SU-DHL-6 (cell line): ENCODE results near the gene ANG.
"Not testable (repeated sequence)": the region's sequence is repeated elsewhere in the genome, so short reads cannot be mapped to it uniquely, and the experiment has no call there.

Source experiments
- H2AFZ ChIP-seq: fragments of 200-600 bp; sonication (generic); 2 replicates; pipeline ENCODE4 v1.6.1; 2014; ENCODE audit warnings: low read depth, mild to moderate bottlenecking, moderate library complexity, mixed read lengths, antibody characterized with exemption, low read length; ENCODE audit not compliant: severe bottlenecking
- H3F3A ChIP-seq: fragments of 200-600 bp; shearing (Covaris generic); 2 replicates; pipeline ENCODE4 v1.6.0; 2016; ENCODE audit warnings: antibody characterized with exemption, mild to moderate bottlenecking; ENCODE audit not compliant: insufficient read depth
- H3K27ac ChIP-seq: fragments of 200-600 bp; sonication (generic); 2 replicates; pipeline ENCODE4 v1.5.1; 2016; ENCODE audit warnings: low read depth, mild to moderate bottlenecking, low read length, moderate library complexity, mixed read lengths
- H3K27me3 ChIP-seq: fragments of 200-600 bp; sonication (generic), shearing (Covaris generic); 2 replicates; pipeline ENCODE4 v1.6.0; 2014; ENCODE audit warnings: mild to moderate bottlenecking, low read length
- H3K36me3 ChIP-seq: fragments of 200-600 bp; sonication (generic); 2 replicates; pipeline ENCODE4 v1.6.1; 2014; ENCODE audit warnings: mild to moderate bottlenecking, low read length, mixed read lengths
- H3K4me2 ChIP-seq: fragments of 300-600, 200-600 bp; shearing (Covaris generic), sonication (generic); 2 replicates; pipeline ENCODE4 v1.6.0; 2014; ENCODE audit warnings: low read length, low read depth, mild to moderate bottlenecking; ENCODE audit not compliant: poor library complexity, severe bottlenecking
- H3K4me3 ChIP-seq: fragments of 200-600 bp; sonication (generic); 2 replicates; pipeline ENCODE4 v1.5.1; 2014; ENCODE audit warnings: antibody characterized with exemption, low read length, mild to moderate bottlenecking, mixed read lengths; ENCODE audit not compliant: insufficient read depth, poor library complexity, severe bottlenecking
- H3K79me2 ChIP-seq: fragments of 200-600 bp; sonication (generic); 2 replicates; pipeline ENCODE4 v1.6.1; 2014; ENCODE audit warnings: mild to moderate bottlenecking, low read length, moderate library complexity; ENCODE audit not compliant: insufficient read depth
- H3K9ac ChIP-seq: fragments of 200-600 bp; sonication (generic); 2 replicates; pipeline ENCODE4 v1.7.0; 2014; ENCODE audit warnings: mild to moderate bottlenecking, low read length
- H3K9me2 ChIP-seq: fragments of 200-600 bp; sonication (generic); replicated peaks from 2 replicates; pipeline ENCODE4 v1.6.1; 2014; ENCODE audit warnings: low read length; ENCODE audit not compliant: insufficient read depth
- H3K9me3 ChIP-seq: fragments of 200-600 bp; sonication (generic); 2 replicates; pipeline ENCODE4 v1.6.1; 2014; ENCODE audit warnings: low read length, mixed read lengths; ENCODE audit not compliant: insufficient read depth
- H4K20me1 ChIP-seq: fragments of 200-600 bp; sonication (generic); 2 replicates; pipeline ENCODE4 v1.6.1; 2014; ENCODE audit warnings: low read depth, mild to moderate bottlenecking, antibody characterized with exemption, low read length, moderate library complexity, mixed read lengths
- CTCF ChIP-seq: fragments of 200-600 bp; sonication (generic); IDR thresholded peaks from one replicate; pipeline ENCODE4 v1.5.1; 2017; ENCODE audit warnings: antibody characterized with exemption, mild to moderate bottlenecking, low read length, moderate library complexity; ENCODE audit not compliant: insufficient read depth, poor library complexity, severe bottlenecking
- EZH2phosphoT487 ChIP-seq: fragments of 200-600 bp; sonication (generic), shearing (Covaris generic); conservative IDR thresholded peaks from 2 replicates; pipeline ENCODE4 v1.6.1; 2018; ENCODE audit warnings: mild to moderate bottlenecking, antibody characterized with exemption, low read length, moderate library complexity, mixed read lengths

ANG gene

GRCh38 chr14:20661197-20661596, 27.4 kb upstream of the ANG start:
- H3K9me3 ChIP-seq: no peaks in the 10 kb centered on the region
- no peaks in the 10 kb centered on the region for H3K27me3 ChIP-seq
- no peak overlapping the region for H3K9ac ChIP-seq
- H2AFZ ChIP-seq: no peak overlapping the region
- TF ChIP-seq CTCF (no peak), EZH2phosphoT487 (no peak)
- no peaks in the 10 kb centered on the region for H4K20me1 ChIP-seq
- no peaks in the 10 kb centered on the region for H3K79me2 ChIP-seq
- no peaks in the 10 kb centered on the region for H3F3A ChIP-seq
- H3K9me2 ChIP-seq: no peaks in the 10 kb centered on the region
- no peaks in the 10 kb centered on the region for H3K36me3 ChIP-seq
- H3K4me3 ChIP-seq: no peak overlapping the region
- H3K27ac ChIP-seq: no peak overlapping the region
- no peak overlapping the region for H3K4me2 ChIP-seq

DNA sequence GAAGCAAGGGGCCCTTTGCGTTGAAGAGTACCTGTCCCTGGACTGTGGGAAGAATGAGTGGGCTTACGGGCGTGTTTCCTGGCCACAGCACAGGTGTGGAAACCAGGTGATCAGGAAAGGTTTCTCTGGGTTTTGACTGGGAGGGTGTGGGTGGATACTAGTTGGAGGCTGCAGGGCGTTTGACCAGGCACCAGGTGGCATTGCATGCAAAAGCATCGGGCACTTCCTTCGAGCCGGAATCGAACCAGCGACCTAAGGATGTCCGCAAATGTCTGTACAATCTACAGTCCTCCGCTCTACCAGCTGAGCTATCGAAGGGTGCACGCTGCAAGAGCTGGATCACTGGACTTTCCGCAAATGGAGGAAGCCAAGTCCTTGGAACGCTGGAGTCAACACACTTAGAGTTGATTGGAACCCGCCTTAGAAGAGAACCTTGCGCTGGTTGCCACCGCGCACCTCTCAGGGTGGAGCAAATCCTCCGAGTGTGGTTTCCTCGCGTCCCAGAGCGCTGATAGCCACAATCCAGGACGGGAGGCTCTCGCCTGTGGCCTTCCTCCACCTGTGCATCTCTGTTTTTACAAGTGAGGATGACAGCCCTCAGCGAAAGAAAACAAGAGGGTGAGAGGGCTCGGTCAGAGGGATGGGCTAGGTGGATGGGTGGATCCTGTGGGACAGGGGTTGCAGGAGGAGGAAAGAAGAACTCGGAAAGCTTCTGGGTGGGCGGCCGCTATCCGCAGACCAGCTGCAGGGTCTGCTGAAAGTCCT, 25.4 kb upstream of the ANG start:
- no peak overlapping the region for H3K4me3 ChIP-seq

GRCh38 chr14:20666400-20666961, 22.1 kb upstream of the ANG start:
- H3K27ac ChIP-seq, H3F3A ChIP-seq, H3K79me2 ChIP-seq, H3K4me3 ChIP-seq, H3K36me3 ChIP-seq, H3K9me2 ChIP-seq, H3K9ac ChIP-seq, H4K20me1 ChIP-seq, H3K27me3 ChIP-seq, H3K9me3 ChIP-seq: not testable (repeated sequence)
- Histone ChIP-seq H2AFZ (peak overlapping the region; percentile 46), H3K4me2 (peak overlapping the region; percentile 21)

More for the DNA sequence above, 25.4 kb upstream of the ANG start:
- H3K9me3 ChIP-seq: no peaks in the 10 kb centered on the region
- H3K9me2 ChIP-seq: no peaks in the 10 kb centered on the region
- H3K4me2 ChIP-seq: peak overlapping the region; percentile 25
- no peak overlapping the region for H3K9ac ChIP-seq
- no peaks in the 10 kb centered on the region for H4K20me1 ChIP-seq
- H3K27me3 ChIP-seq: no peaks in the 10 kb centered on the region
- H3K27ac ChIP-seq: no peak overlapping the region
- TF ChIP-seq CTCF (peak; percentile 40), EZH2phosphoT487 (no peak)
- no peak overlapping the region for H2AFZ ChIP-seq
- no peaks in the 10 kb centered on the region for H3K36me3 ChIP-seq
- H3K79me2 ChIP-seq: no peaks in the 10 kb centered on the region
- H3F3A ChIP-seq: no peaks in the 10 kb centered on the region

- Histone ChIP-seq H3K9me2 (no peaks in the 10 kb centered on the region), H2AFZ (no peak overlapping the region), H3K79me2 (no peaks in the 10 kb centered on the region), H3K4me2 (no peak overlapping the region), H3K9me3 (no peaks in the 10 kb centered on the region), H3K27ac (no peak overlapping the region), H3K4me3 (no peak overlapping the region), H3K27me3 (no peaks in the 10 kb centered on the region), H3K36me3 (no peaks in the 10 kb centered on the region), H4K20me1 (no peaks in the 10 kb centered on the region), H3F3A (no peaks in the 10 kb centered on the region), H3K9ac (no peak overlapping the region)
- no peak for TF ChIP-seq CTCF
- no peak for TF ChIP-seq EZH2phosphoT487
Observed at GRCh38 chr14:20667957-20668356, 20.6 kb upstream of the ANG start.
